ENCODE results near the gene MPIG6B. TPM values are rescaled to one million over a fixed set of nuclear protein-coding genes. Genes with fewer than 3 reads are reported as not detected.

Gene MPIG6B
- polyA plus RNA-seq, 3 donors: 1.5 to 1.9 (median 1.7) TPM

GRCh38 chr6:31720196-31720770 is 2.9 kb upstream of the MPIG6B start:
- no peak for DNase-seq

GRCh38 chr6:31721351-31722020 is 1.7 kb upstream of the MPIG6B start, which contains the start of gene LY6G6C:
TSS of gene LY6G6C (minus strand) at chr6:31721746. CDS start at chr6:31721679, 67 bp downstream.
- no peak for DNase-seq

GRCh38 chr6:31722173-31722572 is 1.0 kb upstream of the MPIG6B start:
- no peak for DNase-seq

GRCh38 chr6:31723980-31724691 is 963 bp downstream of the MPIG6B start:
- no peak for DNase-seq

- no peak for DNase-seq
Measured at GRCh38 chr6:31725502-31726350, 2.6 kb downstream of the MPIG6B start.

- no peak for DNase-seq
Measured at GRCh38 chr6:31727034-31727716, 4.0 kb downstream of the MPIG6B start.

- no peak for DNase-seq
Measured at GRCh38 chr6:31727717-31728671, 4.8 kb downstream of the MPIG6B start.

- DNase-seq: no peak
Measured at GRCh38 chr6:31728767-31729514, 5.8 kb downstream of the MPIG6B start, which contains the start of gene DDAH2. TSS of gene DDAH2 (minus strand) at chr6:31729299. CDS start at chr6:31729161, 138 bp downstream.

- peak; percentile 94 for DNase-seq
Measured at GRCh38 chr6:31729515-31729978, 6.4 kb downstream of the MPIG6B start.

GRCh38 chr6:31729979-31730630 is 6.9 kb downstream of the MPIG6B start:
- DNase-seq: peak; percentile 93

GRCh38 chr6:31730631-31731086 is 7.5 kb downstream of the MPIG6B start:
- DNase-seq: no peak

- DNase-seq: no peak
Measured at GRCh38 chr6:31732029-31732428, 8.9 kb downstream of the MPIG6B start.

- DNase-seq: no peak
Measured at GRCh38 chr6:31733734-31734133, 10.6 kb downstream of the MPIG6B start.

GRCh38 chr6:31734247-31734820 is 11.2 kb downstream of the MPIG6B start:
- no peak for DNase-seq

GRCh38 chr6:31734821-31735406 is 11.7 kb downstream of the MPIG6B start:
- no peak for DNase-seq

GRCh38 chr6:31736021-31736767 is 13.0 kb downstream of the MPIG6B start, which contains the start of gene CLIC1:
TSS of gene CLIC1 (minus strand) at chr6:31736530. CDS start at chr6:31736300, 230 bp downstream.
- no peak for DNase-seq

GRCh38 chr6:31736768-31737314 is 13.7 kb downstream of the MPIG6B start:
- DNase-seq: no peak

Measured in renal pelvis (tissue), 4 donors.